Measurements from ENCODE around the gene NAA25. TPM values are rescaled to one million over a fixed set of nuclear protein-coding genes. Genes with fewer than 3 reads are reported as not detected.
"Not testable (repeated sequence)": the region's sequence is repeated elsewhere in the genome, so short reads cannot be mapped to it uniquely, and the experiment has no call there.

NAA25 gene
- total and polyA plus RNA-seq, 2 donors (not counting 3 experiments of a cell fraction or from before 2014, with no cell fraction given), result 5.3 to 25.5 TPM

GRCh38 chr12:111995782-111996480 is 112.7 kb downstream of the NAA25 start:
- H3K4me2 ChIP-seq (ENCODE audit: insufficient read depth, low read length), result no peak overlapping the region
- no peaks in the 10 kb centered on the region for H3K9me1 ChIP-seq (replicated peaks; ENCODE audit: control insufficient read depth, extremely low read depth, insufficient read depth, low read length)
- H3K36me3 ChIP-seq (ENCODE audit: control insufficient read depth in 2 of 2, extremely low read depth in 1 of 2, insufficient read depth in 2 of 2, low read length in 2 of 2), result no peaks in the 10 kb centered on the region
- H3K9me3 ChIP-seq (replicated peaks; ENCODE audit: control insufficient read depth, insufficient read depth, low read length), result no peaks in the 10 kb centered on the region
- no peak overlapping the region for H2AFZ ChIP-seq (ENCODE audit: low read depth, low read length)
- no peak for TF ChIP-seq CTCF (IDR thresholded peaks at IDR 0.05; ENCODE audit: extremely low read depth in 1 of 2, insufficient read depth in 1 of 2, low read depth in 1 of 2, low read length in 2 of 2)
- TF ChIP-seq MAX (IDR thresholded peaks at IDR 0.05; ENCODE audit: insufficient read depth, insufficient read length), result no peak
- TF ChIP-seq JUN (IDR thresholded peaks at IDR 0.05; ENCODE audit: borderline replicate concordance, insufficient read depth, insufficient read length, low read depth), result no peak
- TF ChIP-seq GATA2 (IDR thresholded peaks at IDR 0.05; ENCODE audit: insufficient read depth, insufficient read length, low read depth, low read length), result no peak
- TF ChIP-seq POLR2AphosphoS5 (IDR thresholded peaks at IDR 0.05; ENCODE audit: insufficient read depth, low read depth, low read length), result no peak
- TF ChIP-seq FOS (IDR thresholded peaks at IDR 0.05; ENCODE audit: borderline replicate concordance, insufficient read depth, low read length), result no peak
- no peak for TF ChIP-seq POLR2A (IDR thresholded peaks at IDR 0.05; ENCODE audit: low read depth, low read length)
- TF ChIP-seq EZH2 (IDR thresholded peaks at IDR 0.05; ENCODE audit: borderline replicate concordance, low read depth, low read length, severe bottlenecking), result no peak
- no peak for TF ChIP-seq MYC (IDR thresholded peaks at IDR 0.05; ENCODE audit: low read depth, low read length)
- no peak overlapping the region for H3K4me3 ChIP-seq (replicated peaks in 1 of 3; ENCODE audit: insufficient read depth in 1 of 3, low read depth in 1 of 3, low read length in 3 of 3)
- H4K20me1 ChIP-seq (replicated peaks; ENCODE audit: control insufficient read depth, extremely low read depth, insufficient read depth, low read length), result no peaks in the 10 kb centered on the region
- DNase-seq (ENCODE audit: low read depth, low spot score) (no peak), FAIRE-seq (no peak)
- no TSS peak for BruUV-seq (replicated peaks)
- no peaks in the 10 kb centered on the region for H3K27me3 ChIP-seq (ENCODE audit: control insufficient read depth in 2 of 2, insufficient read depth in 2 of 2, low read length in 2 of 2)
- H3K27ac ChIP-seq (ENCODE audit: insufficient read depth, low read depth, low read length), result no peak overlapping the region
- no peaks in the 10 kb centered on the region for H3K79me2 ChIP-seq (ENCODE audit: control insufficient read depth, insufficient read depth, low read length)
- dilution Hi-C loops (cut with MboI; ENCODE audit: extremely low pct_ligation_motif_present, low sequenced_read_pairs), result no loop called here
- H3K4me1 ChIP-seq (ENCODE audit: control insufficient read depth, extremely low read depth, insufficient read depth, low read length), result no peaks in the 10 kb centered on the region
- intact Hi-C loops (cut with micrococcal nuclease), result no loop called here
- H3K9ac ChIP-seq (replicated peaks; ENCODE audit: extremely low read depth, insufficient read depth, low read length), result no peak overlapping the region
- ChIA-PET POLR2A (no interaction called here), CTCF (interaction anchor here (0.7 kb wide), 1 partner anchor 97 kb away, joined by 3 read pairs; no protein-coding TSS in a partner anchor)

- FAIRE-seq; intact Hi-C loops (cut with micrococcal nuclease); CTCF ChIA-PET; H4K20me1 ChIP-seq (replicated peaks; ENCODE audit: control insufficient read depth, extremely low read depth, insufficient read depth, low read length); H3K4me1 ChIP-seq (ENCODE audit: control insufficient read depth, extremely low read depth, insufficient read depth, low read length); H2AFZ ChIP-seq (ENCODE audit: low read depth, low read length); DNase-seq (ENCODE audit: low read depth, low spot score); H3K4me3 ChIP-seq (replicated peaks in 1 of 3; ENCODE audit: insufficient read depth in 1 of 3, low read depth in 1 of 3, low read length in 3 of 3); dilution Hi-C loops (cut with MboI; ENCODE audit: extremely low pct_ligation_motif_present, low sequenced_read_pairs); BruUV-seq (replicated peaks); H3K27me3 ChIP-seq (ENCODE audit: control insufficient read depth in 2 of 2, insufficient read depth in 2 of 2, low read length in 2 of 2); H3K9me1 ChIP-seq (replicated peaks; ENCODE audit: control insufficient read depth, extremely low read depth, insufficient read depth, low read length); H3K27ac ChIP-seq (ENCODE audit: insufficient read depth, low read depth, low read length); H3K4me2 ChIP-seq (ENCODE audit: insufficient read depth, low read length); H3K9ac ChIP-seq (replicated peaks; ENCODE audit: extremely low read depth, insufficient read depth, low read length); H3K79me2 ChIP-seq (ENCODE audit: control insufficient read depth, insufficient read depth, low read length); H3K36me3 ChIP-seq (ENCODE audit: control insufficient read depth in 2 of 2, extremely low read depth in 1 of 2, insufficient read depth in 2 of 2, low read length in 2 of 2); H3K9me3 ChIP-seq (replicated peaks; ENCODE audit: control insufficient read depth, insufficient read depth, low read length); POLR2A ChIA-PET: not testable (repeated sequence)
These were observed 114.1 kb downstream of the NAA25 start for GRCh38 chr12:111994211-111995111.

All from endothelial cell of umbilical vein (primary cell).